HG03354 (cell line): ENCODE measurements around the gene TBCEL.
A peak's percentile ranks its signal among the peaks of the same experiment; 100 is the strongest.

Experiments
- ATAC-seq: cut with Tn5 transposase; IDR thresholded peaks from one replicate; pipeline ENCODE4 v1.9.1; 2021; ENCODE audit warnings: mild to moderate bottlenecking; ENCODE audit not compliant: unreplicated experiment, poor library complexity, severe bottlenecking

TBCEL gene, protein sequence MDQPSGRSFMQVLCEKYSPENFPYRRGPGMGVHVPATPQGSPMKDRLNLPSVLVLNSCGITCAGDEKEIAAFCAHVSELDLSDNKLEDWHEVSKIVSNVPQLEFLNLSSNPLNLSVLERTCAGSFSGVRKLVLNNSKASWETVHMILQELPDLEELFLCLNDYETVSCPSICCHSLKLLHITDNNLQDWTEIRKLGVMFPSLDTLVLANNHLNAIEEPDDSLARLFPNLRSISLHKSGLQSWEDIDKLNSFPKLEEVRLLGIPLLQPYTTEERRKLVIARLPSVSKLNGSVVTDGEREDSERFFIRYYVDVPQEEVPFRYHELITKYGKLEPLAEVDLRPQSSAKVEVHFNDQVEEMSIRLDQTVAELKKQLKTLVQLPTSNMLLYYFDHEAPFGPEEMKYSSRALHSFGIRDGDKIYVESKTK

GRCh38 chr11:121023848-121024751 is at the start of gene TBCEL:
Gene TBCEL (plus strand): TSS chr11:121024102. CDS start chr11:121045691, 21,589 bp downstream.
- ATAC-seq: peak; percentile 96

- no peak for ATAC-seq
These were observed 49.4 kb upstream of the TBCEL start for GRCh38 chr11:120974466-120974865.

GRCh38 chr11:120974965-120975364 is 48.9 kb upstream of the TBCEL start:
- ATAC-seq: no peak

DNA sequence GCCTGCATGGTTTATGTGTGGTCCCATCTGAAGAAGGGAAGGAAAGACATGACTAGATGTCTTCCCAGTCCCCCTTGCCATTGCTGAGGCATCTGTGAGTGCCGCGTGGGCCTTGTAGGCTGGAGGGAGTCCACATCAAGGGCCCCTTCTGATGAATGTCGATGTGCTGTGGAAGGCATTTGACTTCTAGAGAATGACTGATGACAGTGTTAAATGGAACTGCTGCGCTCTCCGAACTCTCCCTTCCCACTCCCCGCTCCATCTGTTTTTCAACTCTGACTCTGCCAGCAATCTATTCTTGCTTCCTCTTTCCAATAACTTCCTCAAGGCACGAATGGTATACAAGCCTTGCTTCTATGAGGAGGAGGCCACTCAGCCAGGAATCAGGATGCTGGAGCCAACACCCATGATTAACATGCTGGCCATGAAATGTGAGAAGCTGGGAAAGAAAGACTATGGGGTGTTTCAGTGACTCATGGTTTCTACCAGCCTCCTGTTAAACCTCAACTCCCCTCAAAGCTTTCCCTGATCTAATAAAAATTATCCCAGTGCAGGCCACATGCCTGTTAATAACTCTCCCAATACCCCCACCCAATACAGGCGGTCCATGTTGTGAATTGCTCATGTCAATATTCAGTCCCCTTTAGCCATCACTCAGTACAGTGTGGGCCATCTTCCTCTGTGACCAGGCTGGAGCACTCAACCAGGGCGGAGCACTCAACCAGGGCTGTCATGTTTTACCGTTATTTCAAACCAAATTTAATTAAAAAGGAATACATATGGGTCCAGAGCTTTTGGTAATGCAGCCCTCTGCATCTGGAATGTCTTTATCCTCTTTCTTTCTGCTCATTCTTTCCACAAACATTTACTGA is 46.4 kb upstream of the TBCEL start:
- no peak for ATAC-seq

DNA sequence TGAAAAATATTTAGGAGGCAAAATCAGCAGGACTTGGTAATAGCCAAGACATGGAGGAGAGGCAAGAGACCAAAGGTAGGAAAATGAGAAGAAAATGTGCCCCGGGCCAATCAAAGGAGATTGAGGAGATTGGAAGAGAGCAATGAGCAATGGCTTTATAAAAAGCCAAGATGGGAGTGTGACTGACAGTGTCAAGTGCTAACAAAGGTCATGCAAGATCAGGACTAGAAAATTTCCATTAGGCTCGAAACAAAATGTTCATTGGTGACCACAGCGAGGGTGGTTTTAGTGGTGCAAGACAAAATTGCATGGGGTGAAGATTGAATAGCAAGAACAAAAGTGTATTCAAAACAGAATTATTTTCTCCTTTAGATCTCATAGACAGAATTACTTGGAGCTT is 45.2 kb upstream of the TBCEL start:
- no peak for ATAC-seq

GRCh38 chr11:120985718-120986569 is 38.0 kb upstream of the TBCEL start:
- ATAC-seq: peak; percentile 77

DNA sequence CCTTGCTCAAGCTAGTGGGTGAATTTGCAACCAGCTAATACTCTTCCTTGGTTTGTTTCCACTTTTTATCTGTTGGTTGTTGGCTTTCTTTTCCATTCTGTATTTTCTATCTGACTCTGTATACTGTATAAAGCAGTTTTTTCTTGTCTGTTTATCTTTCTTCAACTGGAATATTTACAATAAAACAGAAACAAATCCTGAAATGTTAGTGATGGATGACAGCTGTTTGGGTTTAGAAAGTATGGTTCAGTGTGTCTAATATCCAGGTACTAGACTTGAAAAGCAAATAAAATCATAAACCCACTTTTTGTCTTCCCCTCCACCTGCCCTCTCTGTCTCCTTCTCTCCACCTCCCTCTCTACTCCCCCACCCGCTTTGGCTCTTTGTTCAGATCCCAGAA is 35.3 kb upstream of the TBCEL start:
- no peak for ATAC-seq

DNA sequence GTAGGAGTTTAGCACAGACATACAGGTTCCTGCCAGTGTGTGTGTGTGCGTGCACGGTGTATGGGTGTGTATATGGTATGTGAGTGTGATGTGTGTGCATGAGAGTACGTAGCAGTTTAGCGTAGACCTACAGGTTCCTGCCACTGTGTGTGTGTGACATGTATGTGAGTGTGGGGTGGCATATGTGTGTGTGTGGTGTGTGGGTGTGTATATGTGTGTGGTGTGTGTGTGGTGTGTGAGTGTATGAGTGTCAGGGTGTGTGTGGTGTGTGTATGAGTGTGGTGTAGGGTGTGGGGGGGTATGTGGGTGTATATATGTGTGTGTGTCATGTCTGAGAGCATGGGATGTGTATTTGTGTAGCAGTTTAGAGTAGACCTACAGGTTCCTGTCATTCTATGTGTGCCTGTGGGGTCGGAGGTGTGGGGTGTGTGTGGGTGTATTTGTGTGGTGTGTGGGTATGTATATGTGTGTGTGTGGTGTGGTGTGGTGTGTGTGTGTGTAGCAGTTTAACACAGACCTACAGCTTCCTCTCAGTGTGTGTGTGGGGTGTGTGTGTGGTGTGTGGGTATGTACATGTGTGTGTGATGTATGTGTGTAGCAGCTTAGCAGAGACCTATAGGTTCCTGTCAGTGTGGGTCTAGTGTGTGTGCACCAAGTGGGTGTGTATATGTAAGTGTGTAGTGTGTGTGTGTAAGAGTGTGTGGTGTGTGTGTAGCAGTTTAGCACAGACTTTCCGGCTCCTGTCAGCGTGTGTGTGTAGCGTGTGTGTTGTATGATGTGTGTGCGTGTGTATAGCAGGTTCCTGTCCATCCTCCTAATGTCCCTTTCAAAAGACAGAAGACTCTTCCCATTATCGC is 31.8 kb upstream of the TBCEL start:
- no peak for ATAC-seq

- ATAC-seq: no peak
These were observed 29.6 kb upstream of the TBCEL start for GRCh38 chr11:120994091-120994859.

- ATAC-seq: no peak
These were observed 28.7 kb upstream of the TBCEL start for GRCh38 chr11:120995184-120995583.

DNA sequence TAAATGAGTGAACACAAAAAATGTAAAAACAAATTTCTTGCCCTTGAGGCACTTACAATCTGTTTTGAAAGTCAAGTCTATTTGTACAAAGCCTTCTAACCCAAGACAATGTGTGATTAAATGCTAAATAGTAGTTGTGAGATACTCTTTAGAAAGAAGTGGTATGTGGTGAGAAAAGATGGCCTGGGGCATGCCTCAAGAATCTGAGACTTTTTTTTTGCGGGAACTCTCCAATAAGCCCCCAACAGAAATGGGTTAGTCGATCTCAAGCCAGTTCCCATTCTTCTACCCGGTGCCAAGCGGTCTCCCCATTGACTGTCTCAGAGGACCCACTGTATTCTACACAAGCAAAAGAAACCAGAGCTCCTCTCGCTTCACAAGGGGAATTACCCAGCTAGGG is 26.9 kb upstream of the TBCEL start:
- no peak for ATAC-seq

GRCh38 chr11:120998581-120998980 is 25.3 kb upstream of the TBCEL start:
- ATAC-seq: no peak

DNA sequence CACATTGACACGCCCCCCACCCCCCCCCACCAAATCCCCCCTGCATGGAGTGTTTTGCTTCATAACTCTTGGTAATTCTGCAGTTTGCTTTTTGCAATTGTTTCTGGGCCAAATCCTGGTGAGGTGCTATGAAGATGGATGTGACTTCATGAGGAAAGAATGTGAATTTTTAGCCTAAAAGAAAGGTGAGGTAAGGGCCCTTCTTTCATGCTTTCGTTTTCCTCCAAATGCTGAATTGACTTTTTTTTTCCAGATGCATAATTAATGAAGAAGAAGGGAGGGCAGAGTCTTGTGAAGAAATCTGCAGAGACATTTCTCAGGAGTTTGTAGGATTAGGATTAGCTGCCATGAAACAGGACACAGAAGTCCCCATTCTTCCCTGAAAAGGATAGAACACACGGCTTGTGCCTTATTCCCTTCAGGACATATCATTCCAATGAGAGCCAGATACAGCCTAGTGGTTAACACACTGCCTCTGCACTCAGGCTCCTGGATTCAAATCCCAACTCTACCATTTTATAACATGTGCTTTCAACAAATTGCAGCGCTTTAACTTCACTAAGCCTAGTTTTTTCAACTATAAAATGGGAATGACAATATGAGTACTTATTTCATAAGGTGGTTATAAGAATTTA is 19.6 kb upstream of the TBCEL start:
- ATAC-seq: no peak

- ATAC-seq: no peak
These were observed 17.0 kb upstream of the TBCEL start for GRCh38 chr11:121006922-121007321.

- ATAC-seq: no peak
These were observed 15.4 kb upstream of the TBCEL start for GRCh38 chr11:121008551-121008950.

DNA sequence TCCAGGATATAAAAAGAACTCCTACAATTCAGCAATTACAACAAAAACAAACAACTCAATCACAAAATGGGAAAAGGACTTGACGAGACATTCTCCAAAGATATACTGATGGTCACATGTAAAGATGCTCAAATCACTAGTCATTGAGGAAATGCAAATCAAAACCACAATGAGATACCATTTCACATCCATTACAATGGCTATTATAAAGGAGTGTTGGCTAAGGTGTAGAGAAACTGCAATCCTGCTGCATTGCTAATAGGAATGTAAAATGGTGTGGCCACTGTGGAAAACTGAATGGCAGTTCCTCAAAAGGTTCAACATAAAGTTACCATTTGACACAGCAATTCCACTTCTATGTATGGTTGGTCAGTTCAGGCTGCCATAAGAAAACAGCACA is 11.8 kb upstream of the TBCEL start:
- ATAC-seq: no peak

GRCh38 chr11:121018746-121019145 is 5.2 kb upstream of the TBCEL start:
- no peak for ATAC-seq
